Measurements from ENCODE around the gene HIVEP1.

Gene HIVEP1

GRCh38 chr6:12039540-12040459 is 27.7 kb downstream of the HIVEP1 start:
- no peak for TF ChIP-seq CTCF (IDR thresholded peaks at IDR 0.05; ENCODE audit: low read length, missing control alignments)
- no peak for DNase-seq (ENCODE audit: low read depth)
- no peak overlapping the region for H3K4me3 ChIP-seq (replicated peaks; ENCODE audit: low read depth, low read length)

DNA sequence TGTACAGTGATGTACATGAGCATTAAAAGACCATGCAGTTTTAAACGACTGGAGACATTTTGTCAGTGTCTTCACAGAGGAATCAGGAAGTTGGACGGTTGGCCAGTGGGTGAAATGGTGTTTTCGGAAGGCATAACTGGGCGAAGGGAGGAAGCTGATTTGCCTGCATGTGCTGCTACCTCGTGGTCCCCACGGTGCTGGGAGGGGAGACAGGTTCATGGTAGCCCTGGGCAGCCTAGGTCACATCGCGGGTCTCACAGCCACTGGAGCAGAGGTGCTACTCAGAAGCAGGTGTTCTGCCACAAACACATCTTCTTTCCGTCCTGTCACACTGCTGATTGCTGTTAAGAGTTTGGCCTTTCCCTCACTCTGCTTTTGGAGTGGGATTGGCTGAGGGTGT is 35.2 kb downstream of the HIVEP1 start:
- no peak for DNase-seq (ENCODE audit: low read depth)
- TF ChIP-seq CTCF (IDR thresholded peaks at IDR 0.05; ENCODE audit: low read length, missing control alignments), result no peak
- no peak overlapping the region for H3K4me3 ChIP-seq (replicated peaks; ENCODE audit: low read depth, low read length)

GRCh38 chr6:12047792-12048432 is 35.8 kb downstream of the HIVEP1 start:
- no peak for DNase-seq (ENCODE audit: low read depth)
- no peak for TF ChIP-seq CTCF (IDR thresholded peaks at IDR 0.05; ENCODE audit: low read length, missing control alignments)
- no peak overlapping the region for H3K4me3 ChIP-seq (replicated peaks; ENCODE audit: low read depth, low read length)

GRCh38 chr6:12048609-12049008 is 36.5 kb downstream of the HIVEP1 start:
- TF ChIP-seq CTCF (IDR thresholded peaks at IDR 0.05; ENCODE audit: low read length, missing control alignments), result no peak
- H3K4me3 ChIP-seq (replicated peaks; ENCODE audit: low read depth, low read length), result no peak overlapping the region
- DNase-seq (ENCODE audit: low read depth), result no peak

GRCh38 chr6:12049165-12049564 is 37.1 kb downstream of the HIVEP1 start:
- H3K4me3 ChIP-seq (replicated peaks; ENCODE audit: low read depth, low read length), result no peak overlapping the region
- TF ChIP-seq CTCF (IDR thresholded peaks at IDR 0.05; ENCODE audit: low read length, missing control alignments), result no peak
- no peak for DNase-seq (ENCODE audit: low read depth)

DNA sequence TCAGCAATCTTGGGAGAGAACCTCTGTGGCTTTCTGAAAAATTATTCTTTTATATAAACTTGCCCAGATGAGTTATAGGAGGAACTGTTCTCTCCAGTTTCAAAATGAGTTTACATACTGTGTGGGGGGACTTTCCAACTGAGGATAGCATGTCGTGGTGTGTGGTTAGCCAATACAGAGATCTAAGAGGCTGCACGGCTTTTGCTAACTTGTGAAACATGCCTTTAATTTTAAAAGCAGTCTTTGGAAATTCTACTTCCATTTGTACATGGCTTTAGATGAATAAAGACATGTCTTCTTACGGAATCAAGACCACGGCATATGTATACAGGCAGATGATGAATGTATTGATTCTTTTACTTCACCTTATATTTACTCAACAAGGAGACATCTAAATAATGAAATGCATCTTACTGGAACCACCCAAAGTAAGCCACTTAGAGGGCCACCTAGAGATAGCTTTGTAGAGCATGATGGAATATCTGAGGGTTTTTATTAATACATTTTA is 39.8 kb downstream of the HIVEP1 start:
- H3K4me3 ChIP-seq (replicated peaks; ENCODE audit: low read depth, low read length), result no peak overlapping the region
- TF ChIP-seq CTCF (IDR thresholded peaks at IDR 0.05; ENCODE audit: low read length, missing control alignments), result no peak
- no peak for DNase-seq (ENCODE audit: low read depth)

Measured in fibroblast of pulmonary artery (primary cell).